ENCODE data around the gene PLA2R1. TPM values are rescaled to one million over a fixed set of nuclear protein-coding genes. Genes with fewer than 3 reads are reported as not detected.

PLA2R1 gene
- total and polyA plus RNA-seq, 10 of the 15 experiments (the other 5 are each of a cell fraction or from before 2014, with no cell fraction given) = 0.01 to 0.05 (median 0.02) TPM; not detected in 6

DNA sequence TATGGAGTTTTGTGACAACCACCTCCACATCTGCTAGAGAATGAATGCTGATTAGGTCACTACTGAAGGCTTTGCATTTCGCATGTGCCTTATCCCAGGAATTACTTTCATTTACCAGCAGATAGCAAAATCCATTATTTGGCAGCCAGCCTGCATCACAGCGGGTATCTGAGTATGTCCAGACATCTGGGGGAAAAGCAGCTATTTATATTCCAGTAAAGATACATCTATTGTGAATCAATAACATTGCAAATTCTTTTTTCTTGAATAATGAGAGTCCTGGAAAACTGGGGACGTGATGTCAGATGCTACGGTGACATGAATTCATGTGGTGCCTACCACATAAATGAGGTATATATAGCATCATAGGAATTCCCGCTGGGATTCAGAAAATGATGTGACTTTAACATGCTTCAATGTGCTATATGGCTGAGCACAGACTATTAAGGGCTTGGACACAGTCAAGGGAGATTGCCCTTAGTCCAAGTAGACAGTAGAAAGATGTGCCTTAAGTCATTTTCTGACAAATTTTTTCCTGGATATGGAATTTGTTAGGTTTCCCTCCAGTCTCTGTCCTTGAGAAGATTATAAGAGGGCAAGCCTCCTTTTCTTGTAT lies 180.2 kb downstream of the PLA2R1 start:
- no peak for TF ChIP-seq CREM (IDR thresholded peaks at IDR 0.05; ENCODE audit: low read depth)
- no peak for TF ChIP-seq BCLAF1 (IDR thresholded peaks at IDR 0.05)
- TF ChIP-seq NFIC (IDR thresholded peaks at IDR 0.05; ENCODE audit: low read depth, low read length) = no peak
- no peak for TF ChIP-seq ZNF217 (IDR thresholded peaks at IDR 0.05)
- no peak for TF ChIP-seq SRF (IDR thresholded peaks at IDR 0.05; ENCODE audit: low read depth in 2 of 2, low read length in 2 of 2)
- TF ChIP-seq SUPT20H (IDR thresholded peaks at IDR 0.05; ENCODE audit: borderline replicate concordance, control insufficient read depth, low read depth, low read length) = no peak
- no peak for TF ChIP-seq ESRRA (IDR thresholded peaks at IDR 0.05; ENCODE audit: low read length)
- TF ChIP-seq MTA3 (IDR thresholded peaks at IDR 0.05; ENCODE audit: borderline replicate concordance, low read length) = no peak
- TF ChIP-seq, protein P1, sequence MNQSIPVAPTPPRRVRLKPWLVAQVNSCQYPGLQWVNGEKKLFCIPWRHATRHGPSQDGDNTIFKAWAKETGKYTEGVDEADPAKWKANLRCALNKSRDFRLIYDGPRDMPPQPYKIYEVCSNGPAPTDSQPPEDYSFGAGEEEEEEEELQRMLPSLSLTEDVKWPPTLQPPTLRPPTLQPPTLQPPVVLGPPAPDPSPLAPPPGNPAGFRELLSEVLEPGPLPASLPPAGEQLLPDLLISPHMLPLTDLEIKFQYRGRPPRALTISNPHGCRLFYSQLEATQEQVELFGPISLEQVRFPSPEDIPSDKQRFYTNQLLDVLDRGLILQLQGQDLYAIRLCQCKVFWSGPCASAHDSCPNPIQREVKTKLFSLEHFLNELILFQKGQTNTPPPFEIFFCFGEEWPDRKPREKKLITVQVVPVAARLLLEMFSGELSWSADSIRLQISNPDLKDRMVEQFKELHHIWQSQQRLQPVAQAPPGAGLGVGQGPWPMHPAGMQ (IDR thresholded peaks at IDR 0.05; ENCODE audit: borderline replicate concordance) = no peak
- TF ChIP-seq, protein P2, sequence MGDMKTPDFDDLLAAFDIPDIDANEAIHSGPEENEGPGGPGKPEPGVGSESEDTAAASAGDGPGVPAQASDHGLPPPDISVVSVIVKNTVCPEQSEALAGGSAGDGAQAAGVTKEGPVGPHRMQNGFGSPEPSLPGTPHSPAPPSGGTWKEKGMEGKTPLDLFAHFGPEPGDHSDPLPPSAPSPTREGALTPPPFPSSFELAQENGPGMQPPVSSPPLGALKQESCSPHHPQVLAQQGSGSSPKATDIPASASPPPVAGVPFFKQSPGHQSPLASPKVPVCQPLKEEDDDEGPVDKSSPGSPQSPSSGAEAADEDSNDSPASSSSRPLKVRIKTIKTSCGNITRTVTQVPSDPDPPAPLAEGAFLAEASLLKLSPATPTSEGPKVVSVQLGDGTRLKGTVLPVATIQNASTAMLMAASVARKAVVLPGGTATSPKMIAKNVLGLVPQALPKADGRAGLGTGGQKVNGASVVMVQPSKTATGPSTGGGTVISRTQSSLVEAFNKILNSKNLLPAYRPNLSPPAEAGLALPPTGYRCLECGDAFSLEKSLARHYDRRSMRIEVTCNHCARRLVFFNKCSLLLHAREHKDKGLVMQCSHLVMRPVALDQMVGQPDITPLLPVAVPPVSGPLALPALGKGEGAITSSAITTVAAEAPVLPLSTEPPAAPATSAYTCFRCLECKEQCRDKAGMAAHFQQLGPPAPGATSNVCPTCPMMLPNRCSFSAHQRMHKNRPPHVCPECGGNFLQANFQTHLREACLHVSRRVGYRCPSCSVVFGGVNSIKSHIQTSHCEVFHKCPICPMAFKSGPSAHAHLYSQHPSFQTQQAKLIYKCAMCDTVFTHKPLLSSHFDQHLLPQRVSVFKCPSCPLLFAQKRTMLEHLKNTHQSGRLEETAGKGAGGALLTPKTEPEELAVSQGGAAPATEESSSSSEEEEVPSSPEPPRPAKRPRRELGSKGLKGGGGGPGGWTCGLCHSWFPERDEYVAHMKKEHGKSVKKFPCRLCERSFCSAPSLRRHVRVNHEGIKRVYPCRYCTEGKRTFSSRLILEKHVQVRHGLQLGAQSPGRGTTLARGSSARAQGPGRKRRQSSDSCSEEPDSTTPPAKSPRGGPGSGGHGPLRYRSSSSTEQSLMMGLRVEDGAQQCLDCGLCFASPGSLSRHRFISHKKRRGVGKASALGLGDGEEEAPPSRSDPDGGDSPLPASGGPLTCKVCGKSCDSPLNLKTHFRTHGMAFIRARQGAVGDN (IDR thresholded peaks at IDR 0.05) = no peak
- TF ChIP-seq PRDM15 (CRISPR knock-in tag; IDR thresholded peaks at IDR 0.05) = no peak
- H3K4me2 ChIP-seq (ENCODE audit: control insufficient read depth, insufficient read depth) = no peak overlapping the region
- H3K4me1 ChIP-seq (ENCODE audit: control insufficient read depth, insufficient read depth, low read length) = peaks cover 17% of the 10 kb centered on the region
- 90% methylated on average over 5 of the region's 5 CpGs for WGBS (ENCODE audit: insufficient coverage, insufficient replicate concordance, low lambda C conversion rate, missing lambda C conversion rate)
- H3K4me3 ChIP-seq = no peak overlapping the region
- BruUV-seq (replicated peaks) = no TSS peak
- H3K36me3 ChIP-seq (ENCODE audit: control insufficient read depth in 2 of 2, insufficient read depth in 2 of 2, low read length in 1 of 2) = peaks cover 5 to 22% of the 10 kb centered on the region in 2 experiments
- H3K9me3 ChIP-seq (replicated peaks; ENCODE audit: control insufficient read depth, insufficient read depth, low read length) = no peaks in the 10 kb centered on the region
- DNase-seq (ENCODE audit: low read depth, low spot score) = no peak
- no peak for ATAC-seq
- no peak overlapping the region for H2AFZ ChIP-seq (ENCODE audit: control insufficient read depth, low read depth, low read length)
- no peak for FAIRE-seq
- no peak overlapping the region for H3K9ac ChIP-seq (ENCODE audit: control insufficient read depth, insufficient read depth, low read length)
- H3K79me2 ChIP-seq (ENCODE audit: control insufficient read depth, insufficient read depth, low read length) = no peaks in the 10 kb centered on the region
- ChIA-PET RAD21 (ENCODE audit: unreplicated experiment) (interaction anchor here (1.3 to 2.2 kb wide), 4 partner anchors 9 to 19 kb away, joined by 3 to 8 read pairs (median 5); no protein-coding TSS in a partner anchor), POLR2A (interaction anchor here (4.6 kb wide), 1 partner anchor 11 kb away, joined by 60 read pairs; no protein-coding TSS in a partner anchor), SMC1A (ENCODE audit: uncharacterized antibody, unreplicated experiment) (interaction anchor here (1.4 to 46.3 kb wide), 4 partner anchors 8 to 37 kb away, joined by 4 to 1536 read pairs (median 10); partner anchors contain the start of gene LY75), CTCF (interaction anchor here (1.1 to 1.2 kb wide), 2 partner anchors 13 to 57 kb away, joined by 3 to 6 read pairs; no protein-coding TSS in a partner anchor)
- H3K27me3 ChIP-seq (replicated peaks in 1 of 2; ENCODE audit: control insufficient read depth in 2 of 2, insufficient read depth in 2 of 2, low read length in 1 of 2) = no peaks in the 10 kb centered on the region
- in situ Hi-C loops (cut with MboI) = no loop called here
- intact Hi-C loops (cut with micrococcal nuclease; ENCODE audit: unreplicated experiment) = no loop called here
- no peaks in the 10 kb centered on the region for H4K20me1 ChIP-seq (ENCODE audit: control insufficient read depth, insufficient read depth)
- no peak overlapping the region for H3K27ac ChIP-seq (ENCODE audit: control insufficient read depth, insufficient read depth)
